Lower leg skin (tissue), 4 donors: Measurements from ENCODE around the gene CTNND2. TPM values are rescaled to one million over a fixed set of nuclear protein-coding genes. Genes with fewer than 3 reads are reported as not detected.

ENCODE experiments used
- DNase-seq, 2 donors: peaks; one replicate each; pipeline ENCODE4 v3.0.0-alpha.2; 2019; ENCODE audit warnings: low spot score in 2 of 2
- H3K4me3 ChIP-seq: fragments of 200-600 bp; sonication (generic); 2 replicates; pipeline ENCODE4 v1.5.1; 2017; ENCODE audit warnings: mild to moderate bottlenecking, low read depth; ENCODE audit not compliant: poor library complexity, severe bottlenecking
- CTCF ChIP-seq, 3 donors: fragments of 450-650 bp; IDR thresholded peaks; one replicate each; pipeline ENCODE4 v1.5.1; 2016; ENCODE audit warnings: antibody characterized with exemption in 3 of 3, mild to moderate bottlenecking in 3 of 3, moderate library complexity in 2 of 3
- POLR2A ChIP-seq, 2 donors: fragments of 450-650 bp; IDR thresholded peaks; one replicate each; pipeline ENCODE4 v1.6.1; 2016 to 2017; ENCODE audit warnings: antibody characterized with exemption in 2 of 2, mild to moderate bottlenecking in 1 of 2, moderate library complexity in 1 of 2
- WGBS, 2 donors: methylation state at CpG; one replicate each; pipeline ENCODE4 v1.1.5; 2018; 5-methylcytosine and 5-hydroxymethylcytosine counted together
- intact Hi-C: fragments of 100-400 bp; cut with DNase I; formaldehyde crosslinking; loops from one replicate; pipeline ENCODE4 v1.15.0; 2023; ENCODE audit warnings: low total_unique reads
- total RNA-seq, 4 donors: library from RNA; depleted of rRNA; stranded (reverse); fragments of >200 nt; gene quantifications; one replicate each; pipeline ENCODE4 v1.1.0, GENCODE V29; 2016

The CTNND2 gene
- total RNA-seq, 4 donors from 2014 or later, result 0.21 to 2.9 (median 0.55) TPM

GRCh38 chr5:11715461-11716196 lies 188.6 kb downstream of the CTNND2 start:
- H3K4me3 ChIP-seq, result no peak overlapping the region
- intact Hi-C loops, result no loop called here
- 87 to 91% methylated on average over 6 of the region's 6 CpGs for WGBS, 2 donors
- no peak for DNase-seq
- TF ChIP-seq POLR2A (IDR thresholded peaks at IDR 0.05) (no peak), CTCF (IDR thresholded peaks at IDR 0.05) (no peak)

GRCh38 chr5:11711932-11712331 lies 192.3 kb downstream of the CTNND2 start:
- H3K4me3 ChIP-seq, result no peak overlapping the region
- TF ChIP-seq CTCF (IDR thresholded peaks at IDR 0.05) (no peak), POLR2A (IDR thresholded peaks at IDR 0.05) (no peak)
- DNase-seq, result no peak
- 82 to 85% methylated on average over 1 of the region's 1 CpG for WGBS, 2 donors
- intact Hi-C loops, result no loop called here

GRCh38 chr5:11709021-11709420 lies 195.2 kb downstream of the CTNND2 start:
- intact Hi-C loops, result loop anchor here (5.0 kb wide), 1 partner anchor 252 kb away; no protein-coding TSS in a partner anchor
- 50 to 59% methylated on average over 4 of the region's 4 CpGs for WGBS, 2 donors

GRCh38 chr5:11704916-11705315 lies 199.3 kb downstream of the CTNND2 start:
- TF ChIP-seq CTCF (IDR thresholded peaks at IDR 0.05) (no peak), POLR2A (IDR thresholded peaks at IDR 0.05) (no peak)
- DNase-seq, result no peak
- WGBS, 2 donors, result 92 to 94% methylated on average over 1 of the region's 1 CpG
- intact Hi-C loops, result loop anchor here (5.0 kb wide), 1 partner anchor 248 kb away; no protein-coding TSS in a partner anchor
- no peak overlapping the region for H3K4me3 ChIP-seq

More at GRCh38 chr5:11709021-11709420, 195.2 kb downstream of the CTNND2 start:
- no peak for DNase-seq
- TF ChIP-seq CTCF (IDR thresholded peaks at IDR 0.05) (no peak), POLR2A (IDR thresholded peaks at IDR 0.05) (no peak)
- H3K4me3 ChIP-seq, result no peak overlapping the region

GRCh38 chr5:11700391-11700790 lies 203.9 kb downstream of the CTNND2 start:
- DNase-seq, result no peak
- H3K4me3 ChIP-seq, result no peak overlapping the region
- intact Hi-C loops, result no loop called here
- TF ChIP-seq POLR2A (IDR thresholded peaks at IDR 0.05) (no peak), CTCF (IDR thresholded peaks at IDR 0.05) (no peak)
- 71 to 78% methylated on average over 6 of the region's 6 CpGs for WGBS, 2 donors
